ENCODE measurements around the gene GSDMA. TPM values are rescaled to one million over a fixed set of nuclear protein-coding genes. Genes with fewer than 3 reads are reported as not detected.
"Not testable (repeated sequence)": the region's sequence is repeated elsewhere in the genome, so short reads cannot be mapped to it uniquely, and the experiment has no call there.

The GSDMA gene
- total RNA-seq, 1 donor from 2014 or later, result not detected

GRCh38 chr17:39996162-39996561, 33.4 kb downstream of the GSDMA start:
- Mint-ChIP-seq H3K27ac (ENCODE audit: unreplicated experiment) (no peak overlapping the region), H3K36me3 (ENCODE audit: low read depth) (peaks cover 21% of the 10 kb centered on the region), H3K4me1 (no peaks in the 10 kb centered on the region), H3K9me3 (no peaks in the 10 kb centered on the region), H3K4me3 (no peak overlapping the region), H3K27me3 (ENCODE audit: low read depth) (no peaks in the 10 kb centered on the region)
- DNase-seq (ENCODE audit: low read depth, low spot score), result no peak
- TF ChIP-seq, protein P1, sequence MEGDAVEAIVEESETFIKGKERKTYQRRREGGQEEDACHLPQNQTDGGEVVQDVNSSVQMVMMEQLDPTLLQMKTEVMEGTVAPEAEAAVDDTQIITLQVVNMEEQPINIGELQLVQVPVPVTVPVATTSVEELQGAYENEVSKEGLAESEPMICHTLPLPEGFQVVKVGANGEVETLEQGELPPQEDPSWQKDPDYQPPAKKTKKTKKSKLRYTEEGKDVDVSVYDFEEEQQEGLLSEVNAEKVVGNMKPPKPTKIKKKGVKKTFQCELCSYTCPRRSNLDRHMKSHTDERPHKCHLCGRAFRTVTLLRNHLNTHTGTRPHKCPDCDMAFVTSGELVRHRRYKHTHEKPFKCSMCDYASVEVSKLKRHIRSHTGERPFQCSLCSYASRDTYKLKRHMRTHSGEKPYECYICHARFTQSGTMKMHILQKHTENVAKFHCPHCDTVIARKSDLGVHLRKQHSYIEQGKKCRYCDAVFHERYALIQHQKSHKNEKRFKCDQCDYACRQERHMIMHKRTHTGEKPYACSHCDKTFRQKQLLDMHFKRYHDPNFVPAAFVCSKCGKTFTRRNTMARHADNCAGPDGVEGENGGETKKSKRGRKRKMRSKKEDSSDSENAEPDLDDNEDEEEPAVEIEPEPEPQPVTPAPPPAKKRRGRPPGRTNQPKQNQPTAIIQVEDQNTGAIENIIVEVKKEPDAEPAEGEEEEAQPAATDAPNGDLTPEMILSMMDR (conservative IDR thresholded peaks at IDR 0.05), result no peak

GRCh38 chr17:39996800-39997199, 34.0 kb downstream of the GSDMA start:
- Mint-ChIP-seq H3K4me3 (no peak overlapping the region), H3K4me1 (no peaks in the 10 kb centered on the region), H3K27me3 (ENCODE audit: low read depth) (no peaks in the 10 kb centered on the region), H3K27ac (ENCODE audit: unreplicated experiment) (no peak overlapping the region), H3K9me3 (no peaks in the 10 kb centered on the region), H3K36me3 (ENCODE audit: low read depth) (peaks cover 21% of the 10 kb centered on the region)
- TF ChIP-seq, protein P1 (conservative IDR thresholded peaks at IDR 0.05), result no peak
- no peak for DNase-seq (ENCODE audit: low read depth, low spot score)

DNA sequence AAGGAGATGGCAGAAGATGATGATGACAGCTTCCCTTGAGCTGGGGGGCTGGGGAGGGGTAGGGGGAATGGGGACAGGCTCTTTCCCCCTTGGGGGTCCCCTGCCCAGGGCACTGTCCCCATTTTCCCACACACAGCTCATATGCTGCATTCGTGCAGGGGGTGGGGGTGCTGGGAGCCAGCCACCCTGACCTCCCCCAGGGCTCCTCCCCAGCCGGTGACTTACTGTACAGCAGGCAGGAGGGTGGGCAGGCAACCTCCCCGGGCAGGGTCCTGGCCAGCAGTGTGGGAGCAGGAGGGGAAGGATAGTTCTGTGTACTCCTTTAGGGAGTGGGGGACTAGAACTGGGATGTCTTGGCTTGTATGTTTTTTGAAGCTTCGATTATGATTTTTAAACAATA, 34.7 kb downstream of the GSDMA start:
- Mint-ChIP-seq H3K27ac (ENCODE audit: unreplicated experiment) (no peak overlapping the region), H3K4me3 (no peak overlapping the region), H3K27me3 (ENCODE audit: low read depth) (no peaks in the 10 kb centered on the region), H3K36me3 (ENCODE audit: low read depth) (peaks cover 21% of the 10 kb centered on the region), H3K4me1 (no peaks in the 10 kb centered on the region), H3K9me3 (no peaks in the 10 kb centered on the region)
- TF ChIP-seq, protein P1 (conservative IDR thresholded peaks at IDR 0.05), result no peak
- DNase-seq (ENCODE audit: low read depth, low spot score), result no peak

- Mint-ChIP-seq H3K36me3 (ENCODE audit: low read depth) (peaks cover 10% of the 10 kb centered on the region), H3K4me3 (no peak overlapping the region), H3K27ac (ENCODE audit: unreplicated experiment) (no peak overlapping the region), H3K27me3 (ENCODE audit: low read depth) (no peaks in the 10 kb centered on the region), H3K4me1 (no peaks in the 10 kb centered on the region), H3K9me3 (no peaks in the 10 kb centered on the region)
- DNase-seq (ENCODE audit: low read depth, low spot score), result no peak
- TF ChIP-seq, protein P1 (conservative IDR thresholded peaks at IDR 0.05), result no peak
Observed at GRCh38 chr17:39999067-39999466, 36.3 kb downstream of the GSDMA start.

DNA sequence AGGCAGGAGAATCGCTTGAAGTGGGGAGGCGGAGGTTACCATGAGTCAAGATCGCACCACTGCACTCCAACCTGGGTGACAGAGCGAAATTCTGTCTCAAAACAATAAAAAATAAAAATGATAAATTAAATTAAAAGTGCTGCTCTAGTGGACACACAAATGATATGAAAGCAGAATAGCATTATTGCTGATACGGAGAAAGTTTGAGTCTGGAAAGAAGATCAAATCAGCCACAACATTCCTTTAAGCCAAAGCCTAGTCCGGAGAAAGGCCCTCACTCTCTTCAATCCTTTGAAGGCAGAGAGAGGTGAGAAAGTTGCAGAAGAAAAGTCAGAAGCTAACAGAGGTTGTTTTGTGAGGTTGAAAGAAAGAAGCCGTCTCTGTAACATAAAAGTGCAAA, 37.4 kb downstream of the GSDMA start:
- no peak for DNase-seq (ENCODE audit: low read depth, low spot score)
- no peaks in the 10 kb centered on the region for H3K9me3 Mint-ChIP-seq
- TF ChIP-seq, protein P1 (conservative IDR thresholded peaks at IDR 0.05), result no peak
- H3K27me3 Mint-ChIP-seq (ENCODE audit: low read depth), result no peaks in the 10 kb centered on the region
- H3K36me3 Mint-ChIP-seq (ENCODE audit: low read depth), result peaks cover 6% of the 10 kb centered on the region
- no peak overlapping the region for H3K27ac Mint-ChIP-seq (ENCODE audit: unreplicated experiment)
- no peaks in the 10 kb centered on the region for H3K4me1 Mint-ChIP-seq
- H3K4me3 Mint-ChIP-seq, result no peak overlapping the region

- H3K27me3 Mint-ChIP-seq (ENCODE audit: low read depth); H3K27ac Mint-ChIP-seq (ENCODE audit: unreplicated experiment); H3K4me3 Mint-ChIP-seq; H3K36me3 Mint-ChIP-seq (ENCODE audit: low read depth); H3K9me3 Mint-ChIP-seq; H3K4me1 Mint-ChIP-seq; DNase-seq (ENCODE audit: low read depth, low spot score): not testable (repeated sequence)
Observed at GRCh38 chr17:40001335-40001734, 38.5 kb downstream of the GSDMA start.
